ENCODE measurements around the gene LPP. TPM values are rescaled to one million over a fixed set of nuclear protein-coding genes. Genes with fewer than 3 reads are reported as not detected.

The LPP gene
- total RNA-seq, 1 donor from 2014 or later = 1,791 TPM

- no peaks in the 10 kb centered on the region for H3K9me3 ChIP-seq
- H3K27me3 ChIP-seq = no peaks in the 10 kb centered on the region
- intact Hi-C loops (cut with DNase I) = no loop called here
- DNase-seq (ENCODE audit: low spot score in 2 of 2) = no peak
- peak overlapping the region; percentile 51 to 65 for H3K27ac ChIP-seq
- peaks cover 7% of the 10 kb centered on the region in 2 donors for H3K36me3 ChIP-seq
- H3K4me1 ChIP-seq = peaks cover 0 to 36% of the 10 kb centered on the region in 2 donors
- TF ChIP-seq, protein P1, sequence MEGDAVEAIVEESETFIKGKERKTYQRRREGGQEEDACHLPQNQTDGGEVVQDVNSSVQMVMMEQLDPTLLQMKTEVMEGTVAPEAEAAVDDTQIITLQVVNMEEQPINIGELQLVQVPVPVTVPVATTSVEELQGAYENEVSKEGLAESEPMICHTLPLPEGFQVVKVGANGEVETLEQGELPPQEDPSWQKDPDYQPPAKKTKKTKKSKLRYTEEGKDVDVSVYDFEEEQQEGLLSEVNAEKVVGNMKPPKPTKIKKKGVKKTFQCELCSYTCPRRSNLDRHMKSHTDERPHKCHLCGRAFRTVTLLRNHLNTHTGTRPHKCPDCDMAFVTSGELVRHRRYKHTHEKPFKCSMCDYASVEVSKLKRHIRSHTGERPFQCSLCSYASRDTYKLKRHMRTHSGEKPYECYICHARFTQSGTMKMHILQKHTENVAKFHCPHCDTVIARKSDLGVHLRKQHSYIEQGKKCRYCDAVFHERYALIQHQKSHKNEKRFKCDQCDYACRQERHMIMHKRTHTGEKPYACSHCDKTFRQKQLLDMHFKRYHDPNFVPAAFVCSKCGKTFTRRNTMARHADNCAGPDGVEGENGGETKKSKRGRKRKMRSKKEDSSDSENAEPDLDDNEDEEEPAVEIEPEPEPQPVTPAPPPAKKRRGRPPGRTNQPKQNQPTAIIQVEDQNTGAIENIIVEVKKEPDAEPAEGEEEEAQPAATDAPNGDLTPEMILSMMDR (IDR thresholded peaks at IDR 0.05) = no peak
- H3K4me3 ChIP-seq = no peak overlapping the region
Measured at GRCh38 chr3:188196232-188196990, 42.5 kb downstream of the LPP start.

DNA sequence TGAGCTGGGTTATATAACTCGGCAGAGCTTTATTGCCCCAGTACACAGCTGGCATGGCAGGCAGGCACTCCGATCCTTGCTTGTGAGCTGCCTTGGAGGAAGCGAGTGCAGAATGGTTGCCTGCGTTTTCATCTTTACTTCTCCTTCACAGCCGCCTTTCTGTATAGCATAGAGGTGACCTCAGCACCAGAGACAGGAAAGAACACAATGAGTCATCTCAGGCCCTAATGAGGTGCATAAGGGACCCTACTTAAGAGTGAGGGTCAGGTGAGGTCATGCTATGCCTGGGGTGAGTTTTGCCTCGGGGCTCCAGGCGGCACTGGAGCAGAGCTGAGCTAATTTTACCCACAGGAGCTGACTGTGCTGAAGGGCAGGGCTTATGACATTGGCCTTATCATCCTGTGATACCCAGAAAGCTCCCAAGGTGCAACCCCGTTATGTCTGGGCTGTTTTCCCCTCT lies 43.5 kb downstream of the LPP start:
- intact Hi-C loops (cut with DNase I) = no loop called here
- DNase-seq (ENCODE audit: low spot score in 2 of 2) = no peak
- peaks cover 0 to 5% of the 10 kb centered on the region in 2 donors for H3K36me3 ChIP-seq
- H3K27me3 ChIP-seq = no peaks in the 10 kb centered on the region
- H3K9me3 ChIP-seq = no peaks in the 10 kb centered on the region
- peak overlapping the region in 1 of 2 donors; percentile 7 for H3K4me3 ChIP-seq
- TF ChIP-seq, protein P1 (IDR thresholded peaks at IDR 0.05) = no peak
- H3K4me1 ChIP-seq = peaks cover 0 to 36% of the 10 kb centered on the region in 2 donors
- H3K27ac ChIP-seq = peak overlapping the region; percentile 51 to 65

- Histone ChIP-seq H3K9me3 (no peaks in the 10 kb centered on the region), H3K36me3 (no peaks in the 10 kb centered on the region), H3K4me3 (no peak overlapping the region), H3K4me1 (peaks cover 0 to 40% of the 10 kb centered on the region in 2 donors), H3K27ac (peak overlapping the region; percentile 24 to 51), H3K27me3 (no peaks in the 10 kb centered on the region)
- TF ChIP-seq, protein P1 (IDR thresholded peaks at IDR 0.05) = no peak
- intact Hi-C loops (cut with DNase I) = no loop called here
- no peak for DNase-seq (ENCODE audit: low spot score in 2 of 2)
Measured at GRCh38 chr3:188198001-188198400, 44.0 kb downstream of the LPP start.

- TF ChIP-seq, protein P1 (IDR thresholded peaks at IDR 0.05) = no peak
- peaks cover 0 to 36% of the 10 kb centered on the region in 2 donors for H3K4me1 ChIP-seq
Measured at GRCh38 chr3:188198760-188199327, 44.9 kb downstream of the LPP start.

DNA sequence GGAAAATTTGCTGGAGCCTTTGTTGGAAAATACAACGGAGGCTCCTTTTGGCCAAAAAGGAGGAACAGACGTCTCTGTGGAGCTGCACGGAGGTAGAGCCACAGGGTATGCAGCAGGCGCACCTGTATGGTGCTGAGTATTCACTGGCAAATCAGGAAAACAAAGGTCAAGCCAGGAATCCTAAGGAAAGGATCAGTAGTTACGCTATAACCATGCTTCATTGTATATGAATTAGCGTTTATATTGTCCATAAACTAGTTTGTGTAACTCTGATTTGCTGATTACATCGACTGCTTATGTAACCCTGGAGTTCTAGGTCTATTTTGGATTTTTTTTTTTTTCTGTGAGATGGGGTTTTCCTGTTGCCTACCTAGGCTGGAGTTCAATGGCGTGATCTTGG lies 45.4 kb downstream of the LPP start:
- TF ChIP-seq, protein P1 (IDR thresholded peaks at IDR 0.05) = no peak
- Histone ChIP-seq H3K27me3 (no peaks in the 10 kb centered on the region), H3K36me3 (no peaks in the 10 kb centered on the region), H3K9me3 (no peaks in the 10 kb centered on the region), H3K4me3 (no peak overlapping the region), H3K4me1 (peaks cover 0 to 35% of the 10 kb centered on the region in 2 donors), H3K27ac (peak overlapping the region; percentile 34 to 51)
- intact Hi-C loops (cut with DNase I) = no loop called here
- no peak for DNase-seq (ENCODE audit: low spot score in 2 of 2)

More at GRCh38 chr3:188198760-188199327, 44.9 kb downstream of the LPP start:
- Histone ChIP-seq H3K9me3 (no peaks in the 10 kb centered on the region), H3K27me3 (no peaks in the 10 kb centered on the region), H3K27ac (peak overlapping the region; percentile 34 to 51), H3K4me3 (no peak overlapping the region), H3K36me3 (no peaks in the 10 kb centered on the region)
- no peak for DNase-seq (ENCODE audit: low spot score in 2 of 2)
- intact Hi-C loops (cut with DNase I) = no loop called here
